HG03442 (cell line): ENCODE data around the gene GAGE10.

Experiments
- ATAC-seq: cut with Tn5 transposase; IDR thresholded peaks from one replicate; pipeline ENCODE4 v1.9.1; 2021; ENCODE audit warnings: mild to moderate bottlenecking, moderate library complexity; ENCODE audit not compliant: unreplicated experiment

GAGE10 gene

GRCh38 chrX:49303346-49303745, at the start of gene GAGE10:
TSS of gene GAGE10 (plus strand) at chrX:49303646. CDS start at chrX:49304860, 1,214 bp downstream.
- ATAC-seq, result no peak

- no peak for ATAC-seq
Observed at GRCh38 chrX:49254639-49255038, 48.8 kb upstream of the GAGE10 start.

- ATAC-seq, result no peak
Observed at GRCh38 chrX:49256268-49256995, 47.0 kb upstream of the GAGE10 start.

- no peak for ATAC-seq
Observed at GRCh38 chrX:49257074-49257790, 46.2 kb upstream of the GAGE10 start.

- ATAC-seq, result no peak
Observed at GRCh38 chrX:49257846-49258748, 45.3 kb upstream of the GAGE10 start.

- no peak for ATAC-seq
Observed at GRCh38 chrX:49258749-49259124, 44.7 kb upstream of the GAGE10 start.

- ATAC-seq, result no peak
Observed at GRCh38 chrX:49260221-49260985, 43.0 kb upstream of the GAGE10 start.

GRCh38 chrX:49262603-49263002, 40.8 kb upstream of the GAGE10 start:
- ATAC-seq, result no peak

- no peak for ATAC-seq
Observed at GRCh38 chrX:49263631-49264030, 39.8 kb upstream of the GAGE10 start.

- no peak for ATAC-seq
Observed at GRCh38 chrX:49264460-49264859, 39.0 kb upstream of the GAGE10 start, which contains the start of gene FOXP3. TSS of gene FOXP3 (minus strand) at chrX:49264710. CDS start at chrX:49258505, 6,205 bp downstream.

- no peak for ATAC-seq
Observed at GRCh38 chrX:49266523-49267445, 36.7 kb upstream of the GAGE10 start.

- ATAC-seq, result no peak
Observed at GRCh38 chrX:49268702-49269009, 34.8 kb upstream of the GAGE10 start.

- peak; percentile 85 for ATAC-seq
Observed at GRCh38 chrX:49269010-49269766, 34.3 kb upstream of the GAGE10 start.

- peak; percentile 15 for ATAC-seq
Observed at GRCh38 chrX:49269767-49270248, 33.6 kb upstream of the GAGE10 start, which contains the start of gene PPP1R3F. TSS of gene PPP1R3F (plus strand) at chrX:49269793. CDS start at chrX:49269870, 77 bp downstream.

GRCh38 chrX:49270249-49270921, 33.1 kb upstream of the GAGE10 start:
- ATAC-seq, result no peak

GRCh38 chrX:49271341-49271740, 32.1 kb upstream of the GAGE10 start:
- no peak for ATAC-seq

GRCh38 chrX:49272421-49272820, 31.0 kb upstream of the GAGE10 start:
- ATAC-seq, result no peak

- no peak for ATAC-seq
Observed at GRCh38 chrX:49273181-49273727, 30.2 kb upstream of the GAGE10 start.
